CD14-positive monocyte (primary cell): ENCODE data around the gene RGL1. TPM values are rescaled to one million over a fixed set of nuclear protein-coding genes. Genes with fewer than 3 reads are reported as not detected.
A peak's percentile ranks its signal among the peaks of the same experiment; 100 is the strongest.
"Not testable (repeated sequence)": the region's sequence is repeated elsewhere in the genome, so short reads cannot be mapped to it uniquely, and the experiment has no call there.

Source experiments
- DNase-seq, 3 donors: peaks; one replicate each; pipeline ENCODE4 v3.0.0-alpha.2; 2011 to 2022
- H2AFZ ChIP-seq: 2 replicates; pipeline ENCODE4 v1.6.0; 2012; ENCODE audit warnings: mild to moderate bottlenecking, low read depth, low read length, inconsistent platforms; ENCODE audit not compliant: insufficient read depth, poor library complexity, severe bottlenecking
- H3K27ac ChIP-seq, 2 donors: 1 replicate in 1 of 2; 2 replicates in 1 of 2; pipeline ENCODE4 v1.5.1; 2012 to 2013; ENCODE audit warnings: low read length in 2 of 2, control low read depth in 1 of 2, inconsistent platforms in 1 of 2, low read depth in 1 of 2, mild to moderate bottlenecking in 1 of 2
- H3K27me3 ChIP-seq, 2 donors: one replicate each; pipeline versions ENCODE4 v1.6.0 to v1.6.1; 2011 to 2013; ENCODE audit warnings: low read length in 2 of 2; ENCODE audit not compliant: control insufficient read depth in 2 of 2, insufficient read depth in 2 of 2
- H3K36me3 ChIP-seq, 2 donors: replicated peaks in 1 of 2; 1 replicate in 1 of 2; 2 replicates in 1 of 2; pipeline versions ENCODE4 v1.5.1 to v1.6.1; 2012 to 2013; ENCODE audit warnings: low read length in 2 of 2, control low read depth in 1 of 2, inconsistent platforms in 1 of 2, mild to moderate bottlenecking in 1 of 2; ENCODE audit not compliant: insufficient read depth in 2 of 2, control insufficient read depth in 1 of 2
- H3K4me1 ChIP-seq, 2 donors: 1 replicate in 1 of 2; 2 replicates in 1 of 2; pipeline versions ENCODE4 v1.5.1 to v1.6.1; 2012 to 2013; ENCODE audit warnings: low read length in 2 of 2, control low read depth in 1 of 2, inconsistent platforms in 1 of 2, mild to moderate bottlenecking in 1 of 2, moderate library complexity in 1 of 2; ENCODE audit not compliant: insufficient read depth in 2 of 2, control insufficient read depth in 1 of 2
- H3K4me2 ChIP-seq: replicated peaks from 2 replicates; pipeline ENCODE3; 2012; ENCODE audit warnings: low read length, moderate library complexity, mild to moderate bottlenecking; ENCODE audit not compliant: poor library complexity, severe bottlenecking; ENCODE audit errors: extremely low read depth
- H3K4me3 ChIP-seq, 3 experiments: fragments of 200-600 bp in 1 of 3; sonication (generic) in 1 of 3; replicated peaks in 1 of 3; 1 replicate in 2 of 3; 2 replicates in 1 of 3; pipeline ENCODE4 v1.5.1; 2011 to 2013; ENCODE audit warnings: low read length in 3 of 3, mild to moderate bottlenecking in 3 of 3, control low read depth in 2 of 3, low read depth in 2 of 3, inconsistent platforms in 1 of 3, moderate library complexity in 1 of 3
- H3K79me2 ChIP-seq: 2 replicates; pipeline ENCODE4 v1.6.0; 2012; ENCODE audit warnings: mild to moderate bottlenecking, control low read depth, inconsistent platforms, low read length, moderate library complexity; ENCODE audit not compliant: insufficient read depth
- H3K9ac ChIP-seq: 2 replicates; pipeline ENCODE4 v1.6.0; 2017; ENCODE audit warnings: low read length, mild to moderate bottlenecking; ENCODE audit not compliant: insufficient read depth, poor library complexity, severe bottlenecking
- H3K9me3 ChIP-seq, 2 donors: replicated peaks in 1 of 2; 1 replicate in 1 of 2; 2 replicates in 1 of 2; pipeline versions ENCODE4 v1.5.1 to v1.6.1; 2012 to 2013; ENCODE audit warnings: low read length in 2 of 2, control low read depth in 1 of 2; ENCODE audit not compliant: control insufficient read depth in 1 of 2, insufficient read depth in 1 of 2
- H4K20me1 ChIP-seq: 2 replicates; pipeline ENCODE4 v1.6.0; 2012; ENCODE audit warnings: mild to moderate bottlenecking, low read length, control low read depth, moderate library complexity; ENCODE audit not compliant: insufficient read depth
- H3K27ac Mint-ChIP-seq, 7 donors: one replicate each; pipeline ENCODE4 v1.8.0; 2020; ENCODE audit warnings: mild to moderate bottlenecking in 7 of 7, mixed read lengths in 7 of 7, moderate library complexity in 6 of 7, inconsistent platforms in 2 of 7
- H3K27me3 Mint-ChIP-seq, 3 donors: one replicate each; pipeline ENCODE4 v1.8.0; 2021 to 2022; ENCODE audit warnings: low read depth in 3 of 3, mild to moderate bottlenecking in 3 of 3, mixed read lengths in 3 of 3, moderate library complexity in 3 of 3, inconsistent platforms in 1 of 3
- H3K36me3 Mint-ChIP-seq, 2 donors: one replicate each; pipeline ENCODE4 v1.8.0; 2020; ENCODE audit warnings: mixed read lengths in 2 of 2, inconsistent platforms in 1 of 2, mild to moderate bottlenecking in 1 of 2
- H3K4me1 Mint-ChIP-seq: one replicate; pipeline ENCODE4 v1.8.0; 2020; ENCODE audit warnings: mild to moderate bottlenecking, mixed read lengths
- H3K4me3 Mint-ChIP-seq, 2 donors: one replicate each; pipeline ENCODE4 v1.8.0; 2020; ENCODE audit warnings: mild to moderate bottlenecking in 2 of 2, mixed read lengths in 2 of 2, moderate library complexity in 1 of 2
- H3K9me3 Mint-ChIP-seq, 7 donors: one replicate each; pipeline ENCODE4 v1.8.0; 2020 to 2022; ENCODE audit warnings: mixed read lengths in 7 of 7, mild to moderate bottlenecking in 6 of 7, moderate library complexity in 6 of 7, inconsistent platforms in 2 of 7
- WGBS: methylation state at CpG from one replicate; pipeline ENCODE4 v1.1.5; 2013; ENCODE audit warnings: missing lambda C conversion rate; ENCODE audit not compliant: insufficient coverage; 5-methylcytosine and 5-hydroxymethylcytosine counted together
- intact Hi-C, 2 donors: fragments of 100-400 bp; cut with micrococcal nuclease; formaldehyde crosslinking; loops; one replicate each; pipeline versions ENCODE4 v1.15.0 to v1.15.1; 2023
- polyA plus RNA-seq, 3 donors: library from polyadenylated mRNA; depleted of rRNA in 1 of 3; unstranded in 2 of 3; stranded (reverse) in 1 of 3; fragments of 300-500 nt in 2 of 3; fragments of >200 nt in 1 of 3; fragmentation: Illumina TruSeq in 2 of 3; gene quantifications; 1 replicate in 2 of 3; 2 replicates in 1 of 3; pipeline ENCODE4 v1.2.3, GENCODE V29; 2012 to 2021
- TF ChIP-seq, protein P1 (sequence below): fragments of 200-600 bp; IDR thresholded peaks from one replicate; pipeline ENCODE4 v1.8.0; 2022; ENCODE audit warnings: antibody characterized with exemption, mild to moderate bottlenecking

The RGL1 gene
- polyA plus RNA-seq, 3 donors: 1.2 to 3.3 (median 2.0) TPM

DNA sequence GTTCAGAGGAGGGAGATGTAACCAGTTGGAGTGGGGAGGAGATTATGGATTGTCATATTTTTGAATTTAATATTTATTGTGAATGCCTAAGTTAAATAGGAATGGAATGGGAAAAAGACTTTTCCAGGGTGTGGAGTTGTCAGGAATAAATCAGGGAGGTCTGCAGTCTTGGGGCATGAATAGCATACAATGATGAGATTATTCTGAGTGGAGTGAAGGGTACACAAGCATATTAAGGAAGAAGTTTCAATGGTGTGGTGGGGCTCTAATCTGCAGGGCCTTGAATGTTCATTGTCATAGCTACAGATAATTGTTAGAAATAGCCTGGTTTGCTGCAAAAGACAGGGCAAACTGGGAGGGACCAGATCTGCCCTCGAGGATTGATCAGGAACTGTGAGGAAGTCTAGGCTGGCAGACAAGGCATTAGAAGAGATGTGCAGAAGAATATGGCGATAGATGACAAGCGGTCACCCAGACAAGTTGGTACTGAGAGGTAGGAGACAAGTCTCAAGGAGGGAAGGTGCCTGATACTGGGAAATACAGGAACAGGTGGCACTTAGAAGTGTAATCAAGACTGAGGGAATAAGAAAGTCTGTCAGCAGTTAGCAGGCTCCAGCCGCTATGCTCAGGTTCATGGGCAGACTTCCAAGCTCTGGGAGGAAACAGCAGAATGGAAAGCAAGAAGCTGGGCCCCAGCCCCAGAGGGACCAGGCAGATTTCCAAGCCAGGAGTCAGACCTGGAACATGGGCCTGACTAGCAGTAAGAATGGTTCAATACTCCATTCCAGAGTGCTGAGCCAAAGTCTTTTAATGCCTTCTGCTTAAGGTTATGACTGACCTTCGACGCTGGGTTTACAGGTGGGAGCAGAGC, 20.9 kb upstream of the RGL1 start:
- no peak for DNase-seq
- H4K20me1 ChIP-seq: no peaks in the 10 kb centered on the region
- H3K9ac ChIP-seq: no peak overlapping the region
- no peaks in the 10 kb centered on the region for H3K4me1 ChIP-seq
- intact Hi-C loops: no loop called here
- Mint-ChIP-seq H3K27me3 (peaks cover 2 to 5% (median 3%) of the 10 kb centered on the region in 3 donors), H3K4me1 (peaks cover 3% of the 10 kb centered on the region), H3K27ac (no peak overlapping the region), H3K36me3 (no peaks in the 10 kb centered on the region), H3K9me3 (peaks cover 0 to 5% (median 2%) of the 10 kb centered on the region in 7 donors), H3K4me3 (peak overlapping the region in 1 of 2 donors; percentile 40)
- no peaks in the 10 kb centered on the region for H3K27me3 ChIP-seq
- H3K4me3 ChIP-seq: no peak overlapping the region
- H3K36me3 ChIP-seq: no peaks in the 10 kb centered on the region
- 89% methylated on average over 6 of the region's 6 CpGs for WGBS
- H3K4me2 ChIP-seq: no peak overlapping the region
- no peak overlapping the region for H3K27ac ChIP-seq
- TF ChIP-seq, protein P1, sequence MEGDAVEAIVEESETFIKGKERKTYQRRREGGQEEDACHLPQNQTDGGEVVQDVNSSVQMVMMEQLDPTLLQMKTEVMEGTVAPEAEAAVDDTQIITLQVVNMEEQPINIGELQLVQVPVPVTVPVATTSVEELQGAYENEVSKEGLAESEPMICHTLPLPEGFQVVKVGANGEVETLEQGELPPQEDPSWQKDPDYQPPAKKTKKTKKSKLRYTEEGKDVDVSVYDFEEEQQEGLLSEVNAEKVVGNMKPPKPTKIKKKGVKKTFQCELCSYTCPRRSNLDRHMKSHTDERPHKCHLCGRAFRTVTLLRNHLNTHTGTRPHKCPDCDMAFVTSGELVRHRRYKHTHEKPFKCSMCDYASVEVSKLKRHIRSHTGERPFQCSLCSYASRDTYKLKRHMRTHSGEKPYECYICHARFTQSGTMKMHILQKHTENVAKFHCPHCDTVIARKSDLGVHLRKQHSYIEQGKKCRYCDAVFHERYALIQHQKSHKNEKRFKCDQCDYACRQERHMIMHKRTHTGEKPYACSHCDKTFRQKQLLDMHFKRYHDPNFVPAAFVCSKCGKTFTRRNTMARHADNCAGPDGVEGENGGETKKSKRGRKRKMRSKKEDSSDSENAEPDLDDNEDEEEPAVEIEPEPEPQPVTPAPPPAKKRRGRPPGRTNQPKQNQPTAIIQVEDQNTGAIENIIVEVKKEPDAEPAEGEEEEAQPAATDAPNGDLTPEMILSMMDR: no peak
- H2AFZ ChIP-seq: no peak overlapping the region
- H3K9me3 ChIP-seq: no peaks in the 10 kb centered on the region
- H3K79me2 ChIP-seq: no peaks in the 10 kb centered on the region

DNA sequence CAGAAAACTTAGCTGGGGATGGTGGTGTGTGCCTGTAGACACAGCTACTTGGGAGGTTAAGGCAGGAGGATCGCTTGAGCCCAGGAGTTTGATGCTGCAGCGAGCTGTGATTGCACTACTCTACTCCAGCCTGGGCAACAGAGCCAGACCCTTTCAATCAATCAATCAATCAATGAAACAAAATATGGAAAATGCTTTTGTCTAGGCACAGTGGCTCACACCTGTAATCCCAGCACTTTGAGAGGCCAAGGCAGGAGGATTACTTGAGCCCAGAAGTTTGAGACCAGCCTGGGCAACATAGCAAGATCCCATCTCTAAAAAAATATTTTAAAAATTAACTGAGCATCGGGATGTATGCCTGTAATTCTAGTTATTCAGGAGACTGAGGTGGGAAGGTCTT, 19.0 kb upstream of the RGL1 start:
- no CpG with 5 or more reads among the region's 3 CpGs for WGBS
- H3K36me3 Mint-ChIP-seq, H3K27ac ChIP-seq, H2AFZ ChIP-seq, H3K4me1 Mint-ChIP-seq, H3K79me2 ChIP-seq, H3K9me3 ChIP-seq, DNase-seq, intact Hi-C loops, H3K36me3 ChIP-seq, H3K9me3 Mint-ChIP-seq, H3K4me2 ChIP-seq, H3K27me3 Mint-ChIP-seq, H3K27ac Mint-ChIP-seq, H3K4me1 ChIP-seq, H4K20me1 ChIP-seq, H3K9ac ChIP-seq, H3K4me3 Mint-ChIP-seq, H3K27me3 ChIP-seq, H3K4me3 ChIP-seq: not testable (repeated sequence)
